Smooth muscle cell (in vitro differentiated cells): Measurements from ENCODE around the gene MAML3. TPM values are rescaled to one million over a fixed set of nuclear protein-coding genes. Genes with fewer than 3 reads are reported as not detected.
"Not testable (repeated sequence)": the region's sequence is repeated elsewhere in the genome, so short reads cannot be mapped to it uniquely, and the experiment has no call there.

Experiments used
- DNase-seq: peaks from one replicate; lab custom pipeline; 2025; ENCODE audit not compliant: unreplicated experiment; lab: John Stamatoyannopoulos, UW
- H2AFZ ChIP-seq: fragments of 200-600 bp; sonication (generic); 2 replicates; pipeline ENCODE4 v1.6.0; 2016; ENCODE audit warnings: antibody characterized with exemption, low read depth, mild to moderate bottlenecking
- H3F3A ChIP-seq: fragments of 200-600 bp; sonication (generic); 2 replicates; pipeline ENCODE4 v1.6.0; 2017; ENCODE audit warnings: antibody characterized with exemption, low read depth
- H3K27ac ChIP-seq: fragments of 200-600 bp; sonication (generic); 2 replicates; pipeline ENCODE4 v1.5.1; 2016; ENCODE audit warnings: low read depth, mild to moderate bottlenecking
- H3K27me3 ChIP-seq: fragments of 200-600 bp; sonication (generic); 2 replicates; pipeline ENCODE4 v1.6.1; 2016; ENCODE audit warnings: low read depth, mild to moderate bottlenecking
- H3K36me3 ChIP-seq: fragments of 200-600 bp; sonication (generic); 2 replicates; pipeline ENCODE4 v1.5.1; 2016; ENCODE audit warnings: low read depth
- H3K4me1 ChIP-seq: fragments of 200-600 bp; sonication (generic); 2 replicates; pipeline ENCODE4 v1.5.1; 2016; ENCODE audit warnings: low read depth
- H3K4me2 ChIP-seq: fragments of 200-600 bp; sonication (generic); 2 replicates; pipeline ENCODE4 v1.6.0; 2016; ENCODE audit warnings: mild to moderate bottlenecking
- H3K4me3 ChIP-seq: fragments of 200-600 bp; sonication (generic); 2 replicates; pipeline ENCODE4 v1.5.1; 2016; ENCODE audit warnings: mild to moderate bottlenecking
- H3K79me2 ChIP-seq: fragments of 200-600 bp; sonication (generic); 2 replicates; pipeline ENCODE4 v1.6.0; 2016; ENCODE audit warnings: low read depth, mild to moderate bottlenecking
- H3K9ac ChIP-seq: fragments of 200-600 bp; sonication (generic); 2 replicates; pipeline ENCODE4 v1.6.0; 2016; ENCODE audit warnings: low read depth
- H3K9me3 ChIP-seq: fragments of 200-600 bp; sonication (generic); replicated peaks from 2 replicates; pipeline ENCODE4 v1.5.1; 2016; ENCODE audit warnings: low read depth
- H4K20me1 ChIP-seq: fragments of 200-600 bp; sonication (generic); 2 replicates; pipeline ENCODE4 v1.6.0; 2016; ENCODE audit warnings: low read depth
- WGBS: methylation state at CpG from one replicate; pipeline ENCODE4 v1.1.7; 2016; ENCODE audit warnings: low lambda C conversion rate; 5-methylcytosine and 5-hydroxymethylcytosine counted together
- polyA plus RNA-seq: library from polyadenylated mRNA; unstranded; fragments of >200 nt; fragmentation: Nextera tagmentation; extraction: Ambion mirVana; gene quantifications from 2 replicates; pipeline ENCODE4 v1.2.1, GENCODE V29; 2016
- total RNA-seq: library from RNA; depleted of rRNA; stranded (reverse); fragments of >200 nt; gene quantifications from 2 replicates; pipeline ENCODE4 v1.2.3, GENCODE V29; 2014
- TF ChIP-seq, protein P1 (sequence below): fragments of 200-600 bp; sonication (generic); IDR thresholded peaks from 2 replicates; pipeline ENCODE4 v1.5.1; 2017; ENCODE audit warnings: borderline replicate concordance, mild to moderate bottlenecking, antibody characterized with exemption; ENCODE audit not compliant: insufficient read depth, poor library complexity, severe bottlenecking

Gene MAML3
- total and polyA plus RNA-seq, 2 experiments from 2014 or later = 4.9 to 12.6 TPM

DNA sequence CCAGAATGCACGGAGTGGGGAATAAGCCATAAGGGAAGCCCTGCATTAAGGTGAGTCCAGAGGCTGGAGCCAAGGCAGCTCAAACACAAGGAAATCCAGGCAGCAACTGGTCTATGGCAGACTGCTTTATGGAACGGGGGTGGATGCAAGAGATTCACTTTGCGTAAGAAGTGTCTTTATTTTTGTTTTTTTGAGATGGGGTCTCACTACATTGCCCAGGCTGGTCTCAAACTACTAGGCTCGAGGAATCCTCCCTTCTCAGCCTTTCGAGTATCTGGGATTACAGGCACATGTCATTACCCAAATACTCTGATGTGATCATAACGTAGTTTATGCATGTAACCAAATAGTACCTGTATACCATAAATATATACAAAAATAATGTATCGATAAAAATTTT lies 199.5 kb downstream of the MAML3 start:
- H3K9me3 ChIP-seq = no peaks in the 10 kb centered on the region
- TF ChIP-seq, protein P1, sequence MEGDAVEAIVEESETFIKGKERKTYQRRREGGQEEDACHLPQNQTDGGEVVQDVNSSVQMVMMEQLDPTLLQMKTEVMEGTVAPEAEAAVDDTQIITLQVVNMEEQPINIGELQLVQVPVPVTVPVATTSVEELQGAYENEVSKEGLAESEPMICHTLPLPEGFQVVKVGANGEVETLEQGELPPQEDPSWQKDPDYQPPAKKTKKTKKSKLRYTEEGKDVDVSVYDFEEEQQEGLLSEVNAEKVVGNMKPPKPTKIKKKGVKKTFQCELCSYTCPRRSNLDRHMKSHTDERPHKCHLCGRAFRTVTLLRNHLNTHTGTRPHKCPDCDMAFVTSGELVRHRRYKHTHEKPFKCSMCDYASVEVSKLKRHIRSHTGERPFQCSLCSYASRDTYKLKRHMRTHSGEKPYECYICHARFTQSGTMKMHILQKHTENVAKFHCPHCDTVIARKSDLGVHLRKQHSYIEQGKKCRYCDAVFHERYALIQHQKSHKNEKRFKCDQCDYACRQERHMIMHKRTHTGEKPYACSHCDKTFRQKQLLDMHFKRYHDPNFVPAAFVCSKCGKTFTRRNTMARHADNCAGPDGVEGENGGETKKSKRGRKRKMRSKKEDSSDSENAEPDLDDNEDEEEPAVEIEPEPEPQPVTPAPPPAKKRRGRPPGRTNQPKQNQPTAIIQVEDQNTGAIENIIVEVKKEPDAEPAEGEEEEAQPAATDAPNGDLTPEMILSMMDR = no peak
- no peak overlapping the region for H3K27ac ChIP-seq
- no peak overlapping the region for H3K4me2 ChIP-seq
- peaks cover 22% of the 10 kb centered on the region for H3K79me2 ChIP-seq
- H3K4me3 ChIP-seq = no peak overlapping the region
- H4K20me1 ChIP-seq = peaks cover 90% of the 10 kb centered on the region
- WGBS = 97% methylated on average over 7 of the region's 7 CpGs
- no peaks in the 10 kb centered on the region for H3K4me1 ChIP-seq
- H3K36me3 ChIP-seq = no peaks in the 10 kb centered on the region
- no peak overlapping the region for H3K9ac ChIP-seq
- no peaks in the 10 kb centered on the region for H3K27me3 ChIP-seq
- no peaks in the 10 kb centered on the region for H3F3A ChIP-seq
- no peak for DNase-seq
- no peak overlapping the region for H2AFZ ChIP-seq

DNA sequence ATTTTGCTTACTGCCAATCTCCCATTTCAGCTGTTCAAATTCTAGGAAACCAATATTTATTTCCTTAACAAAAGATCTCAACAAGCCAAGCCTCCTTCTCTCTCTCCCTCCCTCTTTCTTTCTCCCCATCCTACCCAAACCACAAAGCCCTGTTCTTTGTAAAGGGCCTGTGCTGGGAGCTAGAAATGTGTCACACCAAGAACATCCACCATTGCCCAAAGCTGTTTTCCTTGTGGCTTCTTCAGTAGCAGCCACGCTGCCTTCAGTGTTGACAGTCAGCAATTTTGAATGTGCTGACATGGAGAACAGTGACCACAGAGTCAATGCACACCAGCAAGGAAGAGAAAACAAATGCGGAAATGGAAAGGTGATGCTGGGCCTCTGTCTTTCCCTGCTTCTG lies 203.0 kb downstream of the MAML3 start:
- Histone ChIP-seq H3K27ac (peak overlapping the region; percentile 85), H3K9me3 (no peaks in the 10 kb centered on the region), H3K4me1 (peaks cover 10% of the 10 kb centered on the region), H4K20me1 (peaks cover 86% of the 10 kb centered on the region), H3K4me3 (no peak overlapping the region), H3K36me3 (no peaks in the 10 kb centered on the region), H3K27me3 (no peaks in the 10 kb centered on the region), H2AFZ (no peak overlapping the region), H3F3A (no peaks in the 10 kb centered on the region), H3K79me2 (peaks cover 39% of the 10 kb centered on the region), H3K4me2 (peak overlapping the region; percentile 81), H3K9ac (peak overlapping the region; percentile 26)
- no peak for DNase-seq
- 4% methylated on average over 2 of the region's 2 CpGs for WGBS
- TF ChIP-seq, protein P1 = no peak

DNA sequence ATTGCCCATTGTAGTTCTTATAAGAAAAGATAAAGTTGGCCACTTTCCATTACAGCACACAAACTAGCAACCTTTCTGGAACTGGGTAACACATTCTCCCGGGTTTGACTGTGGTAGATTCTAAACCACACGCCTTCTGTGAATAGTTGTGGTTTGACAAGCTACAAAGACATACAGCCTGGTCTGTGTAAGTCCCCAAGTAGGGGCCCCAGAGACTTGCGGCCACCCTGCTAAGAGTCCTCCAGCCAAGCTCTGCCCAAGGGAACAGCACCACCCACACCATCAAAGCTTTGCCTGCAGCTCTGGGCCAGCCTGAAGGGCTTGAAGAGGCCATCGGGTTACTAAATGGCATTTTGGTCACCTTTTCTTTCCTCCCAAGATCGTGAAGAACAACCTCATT lies 203.4 kb downstream of the MAML3 start:
- Histone ChIP-seq H3K79me2 (peaks cover 39% of the 10 kb centered on the region), H4K20me1 (peaks cover 82% of the 10 kb centered on the region), H3F3A (no peaks in the 10 kb centered on the region), H3K27ac (peak overlapping the region; percentile 85), H3K4me2 (peak overlapping the region; percentile 81), H3K9ac (peak overlapping the region; percentile 26), H3K27me3 (no peaks in the 10 kb centered on the region), H3K36me3 (no peaks in the 10 kb centered on the region), H3K4me3 (no peak overlapping the region), H3K9me3 (no peaks in the 10 kb centered on the region), H2AFZ (no peak overlapping the region), H3K4me1 (peaks cover 10% of the 10 kb centered on the region)
- TF ChIP-seq, protein P1 = no peak
- DNase-seq = peak; percentile 2
- 11% methylated on average over 5 of the region's 5 CpGs for WGBS

DNA sequence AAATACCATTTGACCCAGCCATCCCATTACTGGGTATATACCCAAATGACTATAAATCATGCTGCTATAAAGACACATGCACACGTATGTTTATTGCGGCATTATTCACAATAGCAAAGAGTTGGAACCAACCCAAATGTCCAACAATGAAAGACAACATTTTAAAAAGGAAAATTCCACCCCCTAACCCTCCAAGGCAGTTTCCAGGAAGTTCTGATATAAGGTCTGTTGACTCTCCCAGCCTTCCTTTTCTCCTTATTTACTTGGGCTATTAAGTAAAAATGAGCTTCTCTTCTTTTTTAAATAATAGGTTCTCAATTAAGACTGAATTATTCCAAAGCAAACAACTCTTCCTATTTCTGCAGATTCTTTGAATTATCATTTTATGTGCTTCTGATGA lies 209.1 kb downstream of the MAML3 start:
- not testable (repeated sequence) for H3K4me3 ChIP-seq, DNase-seq, H3K4me2 ChIP-seq, H3K27me3 ChIP-seq, H3K9ac ChIP-seq, H3K9me3 ChIP-seq, H2AFZ ChIP-seq, H3K36me3 ChIP-seq, H3F3A ChIP-seq, H3K27ac ChIP-seq
- H3K79me2 ChIP-seq = peaks cover 39% of the 10 kb centered on the region
- peaks cover 27% of the 10 kb centered on the region for H4K20me1 ChIP-seq
- peaks cover 24% of the 10 kb centered on the region for H3K4me1 ChIP-seq
- 100% methylated on average over 2 of the region's 2 CpGs for WGBS
